GM12878 (cell line): ENCODE results near the gene TMEM86A. TPM values are rescaled to one million over a fixed set of nuclear protein-coding genes. Genes with fewer than 3 reads are reported as not detected.

ENCODE experiments used
- ATAC-seq: fragments of 200-7000 bp; cut with Tn5 transposase; 3 replicates; pipeline ENCODE4 v1.9.1; 2020; ENCODE audit warnings: mild to moderate bottlenecking, moderate library complexity
- BruUV-seq: library from RNA; stranded (reverse); fragments of 400-500 nt; replicated peaks from 2 replicates; lab custom pipeline; 2021; lab: Mats Ljungman, UMichigan
- CTCF ChIA-PET: fragments of 300-600 bp; sonication (Branson Sonifier 250); formaldehyde crosslinking; extraction: SDS; loops from one replicate; lab custom pipeline; 2021; ENCODE audit warnings: inconsistent platforms; lab: Yijun Ruan, JAX
- POLR2A ChIA-PET: fragments of 350-600 bp; formaldehyde crosslinking; extraction: SDS; loops from one replicate; lab custom pipeline; 2021; ENCODE audit warnings: inconsistent platforms; lab: Charles Lee
- RAD21 ChIA-PET: fragments of 300-600 bp; sonication (Branson Sonifier 250); formaldehyde crosslinking; loops from one replicate; lab custom pipeline; 2023; ENCODE audit warnings: antibody characterized with exemption; ENCODE audit not compliant: unreplicated experiment; lab: Charles Lee
- SMC1A ChIA-PET: fragments of 300-600 bp; sonication (Branson Sonifier 250); formaldehyde crosslinking; loops from one replicate; lab custom pipeline; 2023; ENCODE audit not compliant: unreplicated experiment, uncharacterized antibody; lab: Charles Lee
- DNase-seq: peaks from one replicate; pipeline ENCODE4 v3.0.0-alpha.2; 2011; ENCODE audit warnings: low read depth, low spot score
- FAIRE-seq: peaks from 3 replicates; lab custom pipeline; 2011; peaks lifted over from hg19 to GRCh38; lab: Jason Lieb, UNC
- H2AFZ ChIP-seq: 2 replicates; pipeline ENCODE4 v1.6.0; 2011; ENCODE audit warnings: low read depth, low read length, control low read depth; ENCODE audit not compliant: control insufficient read depth
- H3K27ac ChIP-seq: 2 replicates; pipeline ENCODE4 v1.5.1; 2011; ENCODE audit warnings: control low read depth; ENCODE audit not compliant: control insufficient read depth, insufficient read depth
- H3K27me3 ChIP-seq, 2 experiments: replicated peaks in 1 of 2; 2 replicates each; pipeline versions ENCODE4 v1.6.0 to v1.6.1; 2011; ENCODE audit warnings: low read length in 1 of 2; ENCODE audit not compliant: control insufficient read depth in 2 of 2, insufficient read depth in 2 of 2
- H3K36me3 ChIP-seq, 2 experiments: 2 replicates each; pipeline ENCODE4 v1.5.1; 2011; ENCODE audit warnings: low read length in 1 of 2; ENCODE audit not compliant: control insufficient read depth in 2 of 2, insufficient read depth in 2 of 2
- H3K4me1 ChIP-seq: 2 replicates; pipeline ENCODE4 v1.6.1; 2011; ENCODE audit warnings: mild to moderate bottlenecking, low read length, moderate library complexity, mixed read lengths; ENCODE audit not compliant: control insufficient read depth, insufficient read depth
- H3K4me2 ChIP-seq: 2 replicates; pipeline ENCODE4 v1.6.0; 2011; ENCODE audit warnings: control low read depth; ENCODE audit not compliant: control insufficient read depth, insufficient read depth
- H3K4me3 ChIP-seq: fragments of 200-600 bp; sonication (generic); 2 replicates; pipeline ENCODE4 v1.5.1; 2016
- H3K79me2 ChIP-seq: 2 replicates; pipeline ENCODE4 v1.6.0; 2011; ENCODE audit warnings: low read length; ENCODE audit not compliant: control insufficient read depth, insufficient read depth
- H3K9ac ChIP-seq: 2 replicates; pipeline ENCODE4 v1.8.0; 2011; ENCODE audit warnings: low read length, control low read depth, mixed read lengths; ENCODE audit not compliant: control insufficient read depth, insufficient read depth
- H3K9me3 ChIP-seq: replicated peaks from 3 replicates; pipeline ENCODE4 v1.5.1; 2011; ENCODE audit warnings: mild to moderate bottlenecking, low read length; ENCODE audit not compliant: control insufficient read depth, insufficient read depth
- H4K20me1 ChIP-seq: 2 replicates; pipeline ENCODE4 v1.6.0; 2011; ENCODE audit not compliant: control insufficient read depth, insufficient read depth
- ASH2L ChIP-seq: fragments of 300-600, 200-600 bp; sonication (generic); IDR thresholded peaks from 2 replicates; pipeline ENCODE4 v1.6.1; 2017; ENCODE audit warnings: low read depth, mild to moderate bottlenecking, borderline replicate concordance
- ATF7 ChIP-seq: fragments of 450-650 bp; IDR thresholded peaks from 2 replicates; pipeline ENCODE4 v1.6.1; 2016; ENCODE audit warnings: low read depth, mild to moderate bottlenecking
- CBFB ChIP-seq: IDR thresholded peaks from 2 replicates; pipeline ENCODE4 v1.6.1; 2016; ENCODE audit warnings: antibody characterized with exemption, low read depth
- CHD4 ChIP-seq: fragments of 200-600 bp; sonication (generic); IDR thresholded peaks from 2 replicates; pipeline ENCODE4 v1.6.1; 2016; ENCODE audit warnings: mild to moderate bottlenecking
- ETV6 ChIP-seq, 2 experiments: fragments of 450-650 bp in 1 of 2; IDR thresholded peaks in 1 of 2; conservative IDR thresholded peaks in 1 of 2; 2 replicates each; pipeline ENCODE4 v1.6.1; 2014; ENCODE audit warnings: antibody characterized with exemption in 1 of 2, borderline replicate concordance in 1 of 2, low read depth in 1 of 2, mild to moderate bottlenecking in 1 of 2, moderate library complexity in 1 of 2
- MAX ChIP-seq: IDR thresholded peaks from 2 replicates; pipeline ENCODE4 v1.6.1; 2012; ENCODE audit warnings: low read depth, low read length, improper control_type of control experiment
- POU2F2 ChIP-seq: IDR thresholded peaks from 3 replicates; pipeline ENCODE4 v1.6.1; 2011; ENCODE audit warnings: low read depth, mild to moderate bottlenecking, low read length, borderline replicate concordance
- RB1 ChIP-seq: fragments of 450-650 bp; formaldehyde crosslinking; IDR thresholded peaks from 2 replicates; pipeline ENCODE4 v1.6.1; 2017; ENCODE audit warnings: mild to moderate bottlenecking, borderline replicate concordance
- SUPT20H ChIP-seq: IDR thresholded peaks from 2 replicates; pipeline ENCODE4 v1.6.1; 2011; ENCODE audit warnings: low read depth, mild to moderate bottlenecking, low read length, moderate library complexity, borderline replicate concordance; ENCODE audit not compliant: control insufficient read depth
- ZBED1 ChIP-seq: IDR thresholded peaks from 2 replicates; pipeline ENCODE4 v1.6.1; 2016; ENCODE audit warnings: borderline replicate concordance
- ZZZ3 ChIP-seq: IDR thresholded peaks from 2 replicates; pipeline ENCODE4 v1.6.1; 2011; ENCODE audit warnings: low read depth; ENCODE audit not compliant: control insufficient read depth, insufficient read length
- WGBS: methylation state at CpG from one replicate; pipeline ENCODE4 v1.1.6; 2016; ENCODE audit warnings: low lambda C conversion rate; ENCODE audit not compliant: insufficient replicate concordance, insufficient coverage; ENCODE audit errors: missing lambda C conversion rate; 5-methylcytosine and 5-hydroxymethylcytosine counted together
- in situ Hi-C: fragments of 300-500 bp; cut with MboI; formaldehyde crosslinking; loops from 9 replicates; pipeline ENCODE4 v1.14.3; 2018; ENCODE audit warnings: mixed read lengths
- intact Hi-C: fragments of 100-400 bp; cut with micrococcal nuclease; formaldehyde crosslinking; loops from one replicate; pipeline ENCODE4 v1.14.2; 2022; ENCODE audit not compliant: unreplicated experiment
- polyA plus RNA-seq, 11 experiments: library from polyadenylated mRNA; depleted of rRNA in 4 of 11; unstranded in 6 of 11; stranded (reverse) in 5 of 11; fragments of >200 nt; fragmentation: Nextera tagmentation in 4 of 11; fragmentation: Illumina TruSeq in 1 of 11; extraction: Ambion mirVana in 4 of 11; extraction: Trizol in 1 of 11; gene quantifications; 1 replicate in 1 of 11; 2 replicates in 10 of 11; pipeline versions ENCODE4 v1.2.1 to v1.2.3, GENCODE V29; 2011 to 2016; ENCODE audit warnings: inconsistent platforms in 2 of 11, missing spikeins in 2 of 11, low read depth in 1 of 11
- total RNA-seq, 4 experiments: library from RNA; depleted of rRNA in 3 of 4; stranded (reverse); fragments of >200 nt in 3 of 4; fragmentation: Illumina TruSeq in 1 of 4; extraction: Trizol in 1 of 4; gene quantifications; 2 replicates each; pipeline versions ENCODE4 v1.2.1 to v1.2.3, GENCODE V29; 2013 to 2021
- TF ChIP-seq, protein P1 (sequence below): IDR thresholded peaks from 2 replicates; pipeline ENCODE4 v1.6.1; 2011; ENCODE audit warnings: low read depth, mild to moderate bottlenecking, low read length, moderate library complexity, borderline replicate concordance; ENCODE audit errors: extremely low read depth
- TF ChIP-seq, protein P2 (sequence below): fragments of 450-650 bp; IDR thresholded peaks from 2 replicates; pipeline ENCODE4 v1.6.1; 2018; ENCODE audit warnings: mild to moderate bottlenecking, low read depth, moderate library complexity; ENCODE audit not compliant: partially characterized antibody

Gene TMEM86A
- total and polyA plus RNA-seq, 10 of the 15 experiments (the other 5 are each of a cell fraction or from before 2014, with no cell fraction given): 0.01 to 0.11 (median 0.06) TPM; not detected in 7

GRCh38 chr11:18729426-18729825 lies 30.8 kb downstream of the TMEM86A start:
- Histone ChIP-seq H3K4me1 (peaks cover 8% of the 10 kb centered on the region), H3K79me2 (no peaks in the 10 kb centered on the region), H2AFZ (no peak overlapping the region), H3K9me3 (no peaks in the 10 kb centered on the region), H3K36me3 (no peaks in the 10 kb centered on the region), H3K4me2 (no peak overlapping the region), H3K4me3 (no peak overlapping the region), H4K20me1 (no peaks in the 10 kb centered on the region), H3K9ac (no peak overlapping the region), H3K27ac (no peak overlapping the region), H3K27me3 (no peaks in the 10 kb centered on the region; a peak in 1 of 4 replicates)
- intact Hi-C loops (loop anchor here (10.0 kb wide), 1 partner anchor 485 kb away; the partner anchor contains the start of gene SAA2), in situ Hi-C loops (no loop called here)
- POLR2A ChIA-PET: interaction anchor here (0.6 kb wide), 1 partner anchor 25 kb away, joined by 3 read pairs; no protein-coding TSS in a partner anchor
- FAIRE-seq (no peak), ATAC-seq (no peak), DNase-seq (no peak)
- 50% methylated on average over 14 of the region's 16 CpGs for WGBS
- CTCF ChIA-PET: interaction anchor here (0.7 to 19.6 kb wide), 6 partner anchors 14 to 496 kb away, joined by 3 to 494 read pairs (median 8); no protein-coding TSS in a partner anchor
- BruUV-seq: no TSS peak
- TF ChIP-seq SUPT20H: no peak
- RAD21 ChIA-PET: interaction anchor here (1.7 kb wide), 1 partner anchor 189 kb away, joined by 9 read pairs; no protein-coding TSS in a partner anchor
- SMC1A ChIA-PET: interaction anchor here (2.2 kb wide), 1 partner anchor 189 kb away, joined by 8 read pairs; no protein-coding TSS in a partner anchor

- intact Hi-C loops: no loop called here
- TF ChIP-seq ETV6 (conservative IDR thresholded peaks at IDR 0.05 in 1 of 2, IDR thresholded peaks at IDR 0.05 in 1 of 2; ENCODE audit: borderline replicate concordance in 1 of 2, low read depth in 1 of 2) (no peak), CHD4 (no peak), MAX (no peak), CBFB (no peak), ASH2L (no peak), ATF7 (no peak), ZBED1 (no peak), ZZZ3 (no peak), POU2F2 (no peak), RB1 (no peak)
- TF ChIP-seq, protein P1, sequence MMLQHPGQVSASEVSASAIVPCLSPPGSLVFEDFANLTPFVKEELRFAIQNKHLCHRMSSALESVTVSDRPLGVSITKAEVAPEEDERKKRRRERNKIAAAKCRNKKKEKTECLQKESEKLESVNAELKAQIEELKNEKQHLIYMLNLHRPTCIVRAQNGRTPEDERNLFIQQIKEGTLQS: no peak
- TF ChIP-seq, protein P2, sequence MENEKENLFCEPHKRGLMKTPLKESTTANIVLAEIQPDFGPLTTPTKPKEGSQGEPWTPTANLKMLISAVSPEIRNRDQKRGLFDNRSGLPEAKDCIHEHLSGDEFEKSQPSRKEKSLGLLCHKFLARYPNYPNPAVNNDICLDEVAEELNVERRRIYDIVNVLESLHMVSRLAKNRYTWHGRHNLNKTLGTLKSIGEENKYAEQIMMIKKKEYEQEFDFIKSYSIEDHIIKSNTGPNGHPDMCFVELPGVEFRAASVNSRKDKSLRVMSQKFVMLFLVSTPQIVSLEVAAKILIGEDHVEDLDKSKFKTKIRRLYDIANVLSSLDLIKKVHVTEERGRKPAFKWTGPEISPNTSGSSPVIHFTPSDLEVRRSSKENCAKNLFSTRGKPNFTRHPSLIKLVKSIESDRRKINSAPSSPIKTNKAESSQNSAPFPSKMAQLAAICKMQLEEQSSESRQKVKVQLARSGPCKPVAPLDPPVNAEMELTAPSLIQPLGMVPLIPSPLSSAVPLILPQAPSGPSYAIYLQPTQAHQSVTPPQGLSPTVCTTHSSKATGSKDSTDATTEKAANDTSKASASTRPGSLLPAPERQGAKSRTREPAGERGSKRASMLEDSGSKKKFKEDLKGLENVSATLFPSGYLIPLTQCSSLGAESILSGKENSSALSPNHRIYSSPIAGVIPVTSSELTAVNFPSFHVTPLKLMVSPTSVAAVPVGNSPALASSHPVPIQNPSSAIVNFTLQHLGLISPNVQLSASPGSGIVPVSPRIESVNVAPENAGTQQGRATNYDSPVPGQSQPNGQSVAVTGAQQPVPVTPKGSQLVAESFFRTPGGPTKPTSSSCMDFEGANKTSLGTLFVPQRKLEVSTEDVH: no peak
Observed at GRCh38 chr11:18730020-18730419, 31.4 kb downstream of the TMEM86A start.

More at GRCh38 chr11:18730020-18730419, 31.4 kb downstream of the TMEM86A start:
- SMC1A ChIA-PET: interaction anchor here (1.7 to 3.3 kb wide), 5 partner anchors 8 to 41 kb away, joined by 5 to 34 read pairs (median 23); no protein-coding TSS in a partner anchor
- Histone ChIP-seq H2AFZ (no peak overlapping the region), H3K4me1 (peaks cover 8% of the 10 kb centered on the region), H3K27me3 (no peaks in the 10 kb centered on the region; a peak in 1 of 4 replicates), H4K20me1 (no peaks in the 10 kb centered on the region), H3K9me3 (no peaks in the 10 kb centered on the region), H3K9ac (no peak overlapping the region), H3K4me3 (no peak overlapping the region), H3K27ac (no peak overlapping the region), H3K36me3 (no peaks in the 10 kb centered on the region), H3K4me2 (no peak overlapping the region), H3K79me2 (no peaks in the 10 kb centered on the region)
- POLR2A ChIA-PET: no interaction called here
- FAIRE-seq (no peak), ATAC-seq (no peak), DNase-seq (no peak)
- RAD21 ChIA-PET: interaction anchor here (2.0 to 3.8 kb wide), 3 partner anchors 8 to 38 kb away, joined by 5 to 22 read pairs (median 11); no protein-coding TSS in a partner anchor
- CTCF ChIA-PET: interaction anchor here (1.8 to 19.6 kb wide), 6 partner anchors 9 to 189 kb away, joined by 14 to 494 read pairs (median 50); no protein-coding TSS in a partner anchor
- WGBS: 70% methylated on average over 9 of the region's 9 CpGs
- BruUV-seq: no TSS peak
- in situ Hi-C loops: loop anchor here (10.0 kb wide), 1 partner anchor 65 kb away; the partner anchor contains the start of gene PTPN5
